AG04449 (cell line): ENCODE data around the gene ASIC3.
A peak's percentile ranks its signal among the peaks of the same experiment; 100 is the strongest.
"Not testable (repeated sequence)": the region's sequence is repeated elsewhere in the genome, so short reads cannot be mapped to it uniquely, and the experiment has no call there.

Source experiments
- CTCF ChIA-PET: fragments of 350-600 bp; formaldehyde crosslinking; extraction: SDS; loops from one replicate; lab custom pipeline; 2021; ENCODE audit warnings: antibody characterized with exemption; lab: Yijun Ruan, JAX
- POLR2A ChIA-PET: fragments of 400-600, 350-600 bp; formaldehyde crosslinking; extraction: SDS; loops from one replicate; lab custom pipeline; 2020; ENCODE audit warnings: antibody characterized with exemption, inconsistent platforms; lab: Yijun Ruan, JAX
- DNase-seq: peaks from one replicate; pipeline ENCODE4 v3.0.0-alpha.2; 2010; ENCODE audit warnings: low read depth, low spot score
- H3K4me3 ChIP-seq: 2 replicates; pipeline ENCODE4 v1.5.1; 2011; ENCODE audit warnings: low read depth, mild to moderate bottlenecking, control low read depth, low read length
- CTCF ChIP-seq: IDR thresholded peaks from one replicate; pipeline ENCODE4 v1.5.1; 2011; ENCODE audit warnings: mild to moderate bottlenecking, moderate library complexity, low read length, control low read depth, inconsistent platforms; ENCODE audit not compliant: insufficient read depth; ENCODE audit errors: missing control alignments

ASIC3 gene

GRCh38 chr7:151019130-151019447 lies 29.2 kb upstream of the ASIC3 start:
- DNase-seq = no peak
- ChIA-PET POLR2A (interaction anchor here (0.7 to 1.1 kb wide), 2 partner anchors 9 to 1893 kb away, joined by 4 to 6 read pairs; partner anchors contain the start of gene ABCB8), CTCF (interaction anchor here (0.6 to 9.0 kb wide), 25 partner anchors 9 to 550 kb away, joined by 3 to 125 read pairs (median 5); partner anchors contain the start of genes ABCB8, ABCF2 and ASIC3)
- no peak overlapping the region; the same call in 1 of the 2 replicates for H3K4me3 ChIP-seq
- no peak for TF ChIP-seq CTCF

GRCh38 chr7:151020231-151020630 lies 28.1 kb upstream of the ASIC3 start:
- no peak for TF ChIP-seq CTCF
- no peak for DNase-seq
- ChIA-PET POLR2A (interaction anchor here (0.6 to 0.9 kb wide), 2 partner anchors 60 to 89 kb away, joined by 3 read pairs; partner anchors contain the start of gene FASTK), CTCF (interaction anchor here (0.8 to 9.0 kb wide), 7 partner anchors 8 to 91 kb away, joined by 3 to 125 read pairs (median 34); partner anchors contain the start of gene ABCB8)
- no peak overlapping the region for H3K4me3 ChIP-seq

- ChIA-PET CTCF (interaction anchor here (1.0 to 9.0 kb wide), 3 partner anchors 11 to 88 kb away, joined by 3 to 125 read pairs (median 65); no protein-coding TSS in a partner anchor), POLR2A (interaction anchor here (1.1 kb wide), 1 partner anchor 13 kb away, joined by 3 read pairs; no protein-coding TSS in a partner anchor)
- TF ChIP-seq CTCF = no peak
- no peak for DNase-seq
- no peak overlapping the region for H3K4me3 ChIP-seq
Observed at GRCh38 chr7:151023232-151023631, 25.1 kb upstream of the ASIC3 start.

GRCh38 chr7:151024435-151025056 lies 23.8 kb upstream of the ASIC3 start, which contains the start of gene ATG9B:
Gene ATG9B, minus strand, starts transcription at chr7:151024494. Its CDS starts 71 bp downstream, at chr7:151024423.
- no peak for TF ChIP-seq CTCF
- DNase-seq = no peak
- CTCF ChIA-PET = interaction anchor here (7.1 to 9.0 kb wide), 2 partner anchors 13 to 87 kb away, joined by 65 to 125 read pairs; no protein-coding TSS in a partner anchor
- no peak within 1 kb of the TSS for H3K4me3 ChIP-seq
- POLR2A ChIA-PET = no interaction called here

GRCh38 chr7:151025924-151026671 lies 22.2 kb upstream of the ASIC3 start:
- CTCF ChIA-PET = interaction anchor here (5.5 to 7.1 kb wide), 3 partner anchors 8 to 84 kb away, joined by 60 to 77 read pairs (median 65); no protein-coding TSS in a partner anchor
- POLR2A ChIA-PET = no interaction called here
- DNase-seq = no peak
- TF ChIP-seq CTCF = no peak
- H3K4me3 ChIP-seq = no peak overlapping the region

- CTCF ChIA-PET = interaction anchor here (5.5 to 7.1 kb wide), 3 partner anchors 9 to 83 kb away, joined by 60 to 77 read pairs (median 65); no protein-coding TSS in a partner anchor
- not testable (repeated sequence) for H3K4me3 ChIP-seq, DNase-seq
- POLR2A ChIA-PET = interaction anchor here (1.4 to 1.5 kb wide), 2 partner anchors 31 to 86 kb away, joined by 5 to 9 read pairs; partner anchors contain the start of gene CDK5
Observed at GRCh38 chr7:151026771-151027727, 21.3 kb upstream of the ASIC3 start.

GRCh38 chr7:151027728-151028130 lies 20.6 kb upstream of the ASIC3 start:
- POLR2A ChIA-PET = interaction anchor here (0.7 to 1.9 kb wide), 9 partner anchors 9 to 86 kb away, joined by 3 to 13 read pairs (median 5); partner anchors contain the start of genes CDK5 and FASTK
- CTCF ChIA-PET = interaction anchor here (0.6 to 5.6 kb wide), 9 partner anchors 10 to 86 kb away, joined by 3 to 77 read pairs (median 4); partner anchors contain the start of genes CDK5 and NOS3

More at GRCh38 chr7:151027728-151028130, 20.6 kb upstream of the ASIC3 start:
- H3K4me3 ChIP-seq = peak overlapping the region; percentile 83
- DNase-seq = not testable (repeated sequence)
